Measurements from ENCODE around the gene POMP. TPM values are rescaled to one million over a fixed set of nuclear protein-coding genes. Genes with fewer than 3 reads are reported as not detected.

Gene POMP
- total RNA-seq, 1 donor from 2014 or later, result 49.7 TPM

GRCh38 chr13:28719227-28720055 is 60.5 kb downstream of the POMP start:
- peak overlapping the region; percentile 95 for H3K27ac Mint-ChIP-seq
- H3K4me1 Mint-ChIP-seq, result peaks cover 16% of the 10 kb centered on the region
- no peaks in the 10 kb centered on the region for H3K36me3 Mint-ChIP-seq
- H3K27me3 Mint-ChIP-seq (ENCODE audit: low read depth), result peaks cover 11% of the 10 kb centered on the region
- peak overlapping the region; percentile 92 for H3K4me3 Mint-ChIP-seq
- no peak for DNase-seq (ENCODE audit: low spot score in 2 of 2, unreplicated experiment in 2 of 2)
- TF ChIP-seq CTCF (IDR thresholded peaks at IDR 0.05; ENCODE audit: unreplicated experiment), result no peak
- H3K9me3 Mint-ChIP-seq, result no peaks in the 10 kb centered on the region

- peaks cover 5% of the 10 kb centered on the region for H3K27me3 Mint-ChIP-seq (ENCODE audit: low read depth)
- no peak for TF ChIP-seq CTCF (IDR thresholded peaks at IDR 0.05; ENCODE audit: unreplicated experiment)
- no peak overlapping the region for H3K4me3 Mint-ChIP-seq
- no peaks in the 10 kb centered on the region for H3K36me3 Mint-ChIP-seq
- peaks cover 11% of the 10 kb centered on the region for H3K4me1 Mint-ChIP-seq
- no peak for DNase-seq (ENCODE audit: low spot score in 2 of 2, unreplicated experiment in 2 of 2)
- no peaks in the 10 kb centered on the region for H3K9me3 Mint-ChIP-seq
- no peak overlapping the region for H3K27ac Mint-ChIP-seq
Observed at GRCh38 chr13:28723806-28724205, 64.9 kb downstream of the POMP start.

- no peak for TF ChIP-seq CTCF (IDR thresholded peaks at IDR 0.05; ENCODE audit: unreplicated experiment)
- no peak for DNase-seq (ENCODE audit: low spot score in 2 of 2, unreplicated experiment in 2 of 2)
- Mint-ChIP-seq H3K9me3 (no peaks in the 10 kb centered on the region), H3K27ac (no peak overlapping the region), H3K4me1 (peaks cover 3% of the 10 kb centered on the region), H3K4me3 (no peak overlapping the region), H3K36me3 (no peaks in the 10 kb centered on the region), H3K27me3 (ENCODE audit: low read depth) (peaks cover 5% of the 10 kb centered on the region)
Observed at GRCh38 chr13:28725046-28725610, 66.2 kb downstream of the POMP start.

Other genes with a start within 250 kb of the POMP start
- 4.9 to 6.5 TPM (median 5.5 TPM) in 3 replicates for gene FLT1, start 164.0 kb upstream of the POMP start, total RNA-seq
- gene SLC46A3, start 59.8 kb downstream of the POMP start, total RNA-seq, result 5.8 to 6.4 TPM (median 6.1 TPM) in 3 replicates
- 1.4 to 1.9 TPM (median 1.4 TPM) in 3 replicates for gene MTUS2, start 161.2 kb downstream of the POMP start, total RNA-seq